ENCODE data around the gene MZF1. TPM values are rescaled to one million over a fixed set of nuclear protein-coding genes. Genes with fewer than 3 reads are reported as not detected.
A peak's percentile ranks its signal among the peaks of the same experiment; 100 is the strongest.

The MZF1 gene
- total RNA-seq, 1 donor from 2014 or later, result 71.3 TPM

GRCh38 chr19:58519087-58519354 is 54.1 kb downstream of the MZF1 start:
- Mint-ChIP-seq H3K9me3 (ENCODE audit: low read depth) (no peaks in the 10 kb centered on the region), H3K4me3 (ENCODE audit: low read depth) (peak overlapping the region; percentile 97), H3K36me3 (ENCODE audit: insufficient read depth) (peaks cover 3% of the 10 kb centered on the region), H3K27me3 (no peaks in the 10 kb centered on the region), H3K4me1 (ENCODE audit: low read depth) (peaks cover 32% of the 10 kb centered on the region), H3K27ac (peak overlapping the region; percentile 99)
- TF ChIP-seq CTCF (IDR thresholded peaks at IDR 0.05; ENCODE audit: unreplicated experiment), result peak; percentile 62
- peak; percentile 51 for DNase-seq (ENCODE audit: low spot score, unreplicated experiment)

- Mint-ChIP-seq H3K27me3 (no peaks in the 10 kb centered on the region), H3K9me3 (ENCODE audit: low read depth) (no peaks in the 10 kb centered on the region), H3K36me3 (ENCODE audit: insufficient read depth) (peaks cover 3% of the 10 kb centered on the region), H3K4me1 (ENCODE audit: low read depth) (peaks cover 33% of the 10 kb centered on the region), H3K4me3 (ENCODE audit: low read depth) (peak overlapping the region; percentile 97), H3K27ac (peak overlapping the region; percentile 99)
- no peak for DNase-seq (ENCODE audit: low spot score, unreplicated experiment)
- no peak for TF ChIP-seq CTCF (IDR thresholded peaks at IDR 0.05; ENCODE audit: unreplicated experiment)
Measured at GRCh38 chr19:58518256-58519086, 54.7 kb downstream of the MZF1 start.

GRCh38 chr19:58516964-58517833 is 55.9 kb downstream of the MZF1 start:
- Mint-ChIP-seq H3K4me1 (ENCODE audit: low read depth) (peaks cover 32% of the 10 kb centered on the region), H3K9me3 (ENCODE audit: low read depth) (no peaks in the 10 kb centered on the region), H3K27me3 (no peaks in the 10 kb centered on the region), H3K27ac (no peak overlapping the region), H3K4me3 (ENCODE audit: low read depth) (no peak overlapping the region), H3K36me3 (ENCODE audit: insufficient read depth) (peaks cover 3% of the 10 kb centered on the region)
- TF ChIP-seq CTCF (IDR thresholded peaks at IDR 0.05; ENCODE audit: unreplicated experiment), result no peak
- DNase-seq (ENCODE audit: low spot score, unreplicated experiment), result no peak

GRCh38 chr19:58516246-58516836 is 56.8 kb downstream of the MZF1 start:
- Mint-ChIP-seq H3K4me3 (ENCODE audit: low read depth) (no peak overlapping the region), H3K27me3 (no peaks in the 10 kb centered on the region), H3K27ac (no peak overlapping the region), H3K9me3 (ENCODE audit: low read depth) (no peaks in the 10 kb centered on the region), H3K4me1 (ENCODE audit: low read depth) (peaks cover 29% of the 10 kb centered on the region), H3K36me3 (ENCODE audit: insufficient read depth) (peaks cover 3% of the 10 kb centered on the region)
- no peak for TF ChIP-seq CTCF (IDR thresholded peaks at IDR 0.05; ENCODE audit: unreplicated experiment)
- no peak for DNase-seq (ENCODE audit: low spot score, unreplicated experiment)

GRCh38 chr19:58515259-58515658 is 57.9 kb downstream of the MZF1 start:
- Mint-ChIP-seq H3K4me3 (ENCODE audit: low read depth) (peak overlapping the region; percentile 37), H3K27me3 (no peaks in the 10 kb centered on the region), H3K36me3 (ENCODE audit: insufficient read depth) (peaks cover 3% of the 10 kb centered on the region), H3K4me1 (ENCODE audit: low read depth) (peaks cover 25% of the 10 kb centered on the region), H3K27ac (no peak overlapping the region), H3K9me3 (ENCODE audit: low read depth) (no peaks in the 10 kb centered on the region)
- no peak for TF ChIP-seq CTCF (IDR thresholded peaks at IDR 0.05; ENCODE audit: unreplicated experiment)
- DNase-seq (ENCODE audit: low spot score, unreplicated experiment), result no peak

All from progenitor cell of endocrine pancreas (in vitro differentiated cells).